ENCODE measurements around the gene PCSK9.

DNA sequence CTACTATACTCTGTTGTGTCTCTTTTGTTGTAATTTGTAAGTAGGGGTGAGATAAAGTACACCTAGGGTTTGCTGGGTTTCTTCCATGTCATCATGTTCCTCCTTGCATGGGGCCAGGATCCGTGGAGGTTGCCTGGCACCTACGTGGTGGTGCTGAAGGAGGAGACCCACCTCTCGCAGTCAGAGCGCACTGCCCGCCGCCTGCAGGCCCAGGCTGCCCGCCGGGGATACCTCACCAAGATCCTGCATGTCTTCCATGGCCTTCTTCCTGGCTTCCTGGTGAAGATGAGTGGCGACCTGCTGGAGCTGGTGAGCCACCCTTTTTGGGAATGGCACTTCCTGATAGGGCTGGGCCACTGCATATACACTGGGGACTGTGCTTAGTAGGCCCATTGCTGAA, 4.4 kb downstream of the PCSK9 start:
- TF ChIP-seq, protein P1, sequence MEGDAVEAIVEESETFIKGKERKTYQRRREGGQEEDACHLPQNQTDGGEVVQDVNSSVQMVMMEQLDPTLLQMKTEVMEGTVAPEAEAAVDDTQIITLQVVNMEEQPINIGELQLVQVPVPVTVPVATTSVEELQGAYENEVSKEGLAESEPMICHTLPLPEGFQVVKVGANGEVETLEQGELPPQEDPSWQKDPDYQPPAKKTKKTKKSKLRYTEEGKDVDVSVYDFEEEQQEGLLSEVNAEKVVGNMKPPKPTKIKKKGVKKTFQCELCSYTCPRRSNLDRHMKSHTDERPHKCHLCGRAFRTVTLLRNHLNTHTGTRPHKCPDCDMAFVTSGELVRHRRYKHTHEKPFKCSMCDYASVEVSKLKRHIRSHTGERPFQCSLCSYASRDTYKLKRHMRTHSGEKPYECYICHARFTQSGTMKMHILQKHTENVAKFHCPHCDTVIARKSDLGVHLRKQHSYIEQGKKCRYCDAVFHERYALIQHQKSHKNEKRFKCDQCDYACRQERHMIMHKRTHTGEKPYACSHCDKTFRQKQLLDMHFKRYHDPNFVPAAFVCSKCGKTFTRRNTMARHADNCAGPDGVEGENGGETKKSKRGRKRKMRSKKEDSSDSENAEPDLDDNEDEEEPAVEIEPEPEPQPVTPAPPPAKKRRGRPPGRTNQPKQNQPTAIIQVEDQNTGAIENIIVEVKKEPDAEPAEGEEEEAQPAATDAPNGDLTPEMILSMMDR (IDR thresholded peaks at IDR 0.05; ENCODE audit: low read depth, low read length), result no peak
- no peak for TF ChIP-seq EZH2phosphoT487 (IDR thresholded peaks at IDR 0.05; ENCODE audit: low read depth)

Measured in OCI-LY3 (cell line).